ENCODE data around the gene AKAP13. TPM values are rescaled to one million over a fixed set of nuclear protein-coding genes. Genes with fewer than 3 reads are reported as not detected.
"Not testable (repeated sequence)": the region's sequence is repeated elsewhere in the genome, so short reads cannot be mapped to it uniquely, and the experiment has no call there.

Gene AKAP13
- total RNA-seq, 1 experiment from 2014 or later, result 29.1 TPM

- no peak for DNase-seq (ENCODE audit: low read depth)
- in situ Hi-C loops (cut with HindIII; ENCODE audit: low pct_unique_long_range_greater_than_20kb, low sequenced_read_pairs), result no loop called here
These were observed 75.5 kb downstream of the AKAP13 start for GRCh38 chr15:85455891-85456290.

GRCh38 chr15:85456798-85457197 is 76.4 kb downstream of the AKAP13 start:
- in situ Hi-C loops (cut with HindIII; ENCODE audit: low pct_unique_long_range_greater_than_20kb, low sequenced_read_pairs), result no loop called here
- no peak for DNase-seq (ENCODE audit: low read depth)

DNA sequence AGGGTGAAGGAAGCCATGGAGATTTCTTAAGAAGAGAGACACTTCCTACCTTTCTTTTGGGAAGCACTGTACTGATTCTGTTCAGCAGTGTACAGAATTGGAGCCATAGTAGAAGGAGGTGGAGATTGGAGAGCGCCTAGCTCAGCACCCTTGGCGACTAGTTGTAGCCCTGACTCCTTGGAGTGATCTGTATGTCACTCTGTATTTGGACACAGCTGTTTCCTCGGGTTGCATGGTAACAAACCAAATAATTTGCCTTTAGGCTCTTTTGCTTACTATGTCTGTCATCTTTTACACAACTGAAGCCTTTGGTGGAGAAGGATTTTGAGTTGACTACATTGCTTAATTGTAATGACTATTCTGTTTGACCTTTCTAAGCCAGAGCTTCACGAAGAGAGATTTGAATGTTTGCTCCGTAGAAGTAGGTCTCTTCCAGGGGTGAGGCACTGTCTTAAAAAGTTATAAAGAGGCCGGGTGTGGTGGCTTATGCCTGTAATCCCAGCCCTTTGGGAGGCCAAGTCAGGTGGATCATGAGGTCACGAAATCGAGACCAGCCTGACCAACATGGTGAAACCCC is 77.1 kb downstream of the AKAP13 start:
- in situ Hi-C loops (cut with HindIII; ENCODE audit: low pct_unique_long_range_greater_than_20kb, low sequenced_read_pairs), result no loop called here
- DNase-seq (ENCODE audit: low read depth), result no peak

GRCh38 chr15:85458764-85459163 is 78.4 kb downstream of the AKAP13 start:
- DNase-seq (ENCODE audit: low read depth), result no peak
- in situ Hi-C loops (cut with HindIII; ENCODE audit: low pct_unique_long_range_greater_than_20kb, low sequenced_read_pairs), result no loop called here

DNA sequence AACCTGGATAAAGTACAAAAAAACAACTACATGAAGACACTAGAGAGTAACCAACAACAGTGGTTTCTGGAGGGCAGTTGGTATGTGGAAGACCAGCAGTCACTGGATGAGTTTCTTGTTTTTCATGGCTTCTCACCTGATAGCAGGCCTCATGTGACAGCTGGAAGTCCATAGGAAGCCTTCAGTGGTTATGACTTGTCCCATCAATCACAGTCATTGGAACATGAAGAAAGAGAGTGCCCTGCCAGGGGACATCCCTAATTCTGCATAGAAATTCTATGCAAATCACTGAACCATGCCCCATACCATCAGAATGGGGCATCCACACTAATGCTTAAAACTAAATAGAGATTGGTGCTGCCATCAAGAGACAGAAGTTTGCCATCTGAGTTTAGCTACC is 81.6 kb downstream of the AKAP13 start:
- DNase-seq (ENCODE audit: low read depth), result no peak
- in situ Hi-C loops (cut with HindIII; ENCODE audit: low pct_unique_long_range_greater_than_20kb, low sequenced_read_pairs), result no loop called here

GRCh38 chr15:85463276-85463892 is 83.0 kb downstream of the AKAP13 start:
- in situ Hi-C loops (cut with HindIII; ENCODE audit: low pct_unique_long_range_greater_than_20kb, low sequenced_read_pairs), result no loop called here
- no peak for DNase-seq (ENCODE audit: low read depth)

DNA sequence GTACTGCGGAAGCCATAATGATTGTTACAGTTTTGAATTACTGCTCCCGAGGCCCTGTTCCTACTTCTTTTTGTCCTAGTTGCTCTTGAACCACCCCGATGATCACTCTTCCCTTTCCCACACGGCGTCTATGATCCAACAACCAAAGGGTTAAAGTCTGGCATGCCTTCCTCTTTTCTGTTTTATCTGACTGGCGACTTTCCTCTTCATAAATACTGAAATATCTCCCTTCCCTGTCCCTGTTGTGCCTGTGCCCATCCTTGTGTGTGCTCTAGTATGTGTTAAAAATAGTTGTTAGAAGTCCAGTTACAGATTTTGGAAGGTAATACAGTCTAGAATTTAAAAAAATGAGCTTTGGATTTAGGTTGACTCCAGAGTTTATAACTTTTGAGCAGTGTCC is 83.6 kb downstream of the AKAP13 start:
- DNase-seq (ENCODE audit: low read depth), result no peak
- in situ Hi-C loops (cut with HindIII; ENCODE audit: low pct_unique_long_range_greater_than_20kb, low sequenced_read_pairs), result no loop called here

DNA sequence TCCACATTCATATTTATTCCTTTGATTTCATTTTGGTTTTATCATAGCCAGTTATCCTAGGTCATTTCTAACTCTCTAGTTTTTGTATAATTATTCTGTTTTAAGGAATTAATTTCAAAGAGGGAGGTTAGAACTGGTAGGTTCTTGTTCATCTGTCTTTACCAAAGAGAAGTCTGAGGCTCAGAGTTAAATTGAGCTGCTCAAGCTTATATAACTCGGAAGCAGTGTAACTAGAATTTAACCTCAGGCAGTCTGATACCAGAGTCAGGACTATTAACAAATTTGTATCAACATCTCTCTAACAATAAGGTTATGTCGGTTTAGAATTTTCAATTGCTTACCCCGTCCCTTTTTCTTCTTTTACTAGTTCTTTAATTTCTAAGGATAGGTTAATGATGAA is 84.1 kb downstream of the AKAP13 start:
- in situ Hi-C loops (cut with HindIII; ENCODE audit: low pct_unique_long_range_greater_than_20kb, low sequenced_read_pairs), result no loop called here
- no peak for DNase-seq (ENCODE audit: low read depth)

GRCh38 chr15:85470563-85471271 is 90.3 kb downstream of the AKAP13 start:
- in situ Hi-C loops (cut with HindIII; ENCODE audit: low pct_unique_long_range_greater_than_20kb, low sequenced_read_pairs), result no loop called here
- DNase-seq (ENCODE audit: low read depth), result no peak

- in situ Hi-C loops (cut with HindIII; ENCODE audit: low pct_unique_long_range_greater_than_20kb, low sequenced_read_pairs), result no loop called here
These were observed 91.9 kb downstream of the AKAP13 start for GRCh38 chr15:85472349-85472748.

GRCh38 chr15:85473455-85473854 is 93.1 kb downstream of the AKAP13 start:
- no peak for DNase-seq (ENCODE audit: low read depth)
- in situ Hi-C loops (cut with HindIII; ENCODE audit: low pct_unique_long_range_greater_than_20kb, low sequenced_read_pairs), result no loop called here

More at GRCh38 chr15:85472349-85472748, 91.9 kb downstream of the AKAP13 start:
- no peak for DNase-seq (ENCODE audit: low read depth)

DNA sequence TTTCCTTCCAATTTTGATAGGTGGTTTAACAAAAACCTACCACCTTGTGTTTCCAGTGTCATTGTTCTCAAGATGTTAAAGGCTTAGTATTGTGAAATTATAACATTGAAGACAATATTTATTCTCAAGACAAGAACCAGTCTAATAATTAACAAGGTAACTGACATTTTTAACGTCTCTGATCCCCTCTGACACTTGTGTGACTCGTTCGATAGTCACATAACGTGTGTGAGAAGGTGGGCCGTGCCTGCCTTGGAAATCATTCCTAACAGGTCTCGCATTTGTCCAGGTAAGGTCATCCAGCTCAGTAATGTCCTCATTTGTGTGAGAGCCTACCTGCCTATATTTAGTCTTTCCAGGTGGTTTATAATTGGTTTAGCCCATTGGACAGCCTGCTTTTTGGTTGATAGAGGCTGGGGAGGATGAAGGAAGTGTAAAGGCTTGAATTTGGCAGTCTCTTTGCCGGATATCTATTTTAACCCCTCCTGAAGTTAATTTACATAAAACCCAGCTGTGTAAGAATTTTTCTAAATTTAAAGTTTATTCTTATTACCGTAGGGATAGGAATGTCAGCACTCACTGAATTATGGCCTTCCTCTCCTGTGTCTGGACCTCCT is 94.4 kb downstream of the AKAP13 start:
- DNase-seq (ENCODE audit: low read depth), result no peak
- in situ Hi-C loops (cut with HindIII; ENCODE audit: low pct_unique_long_range_greater_than_20kb, low sequenced_read_pairs), result no loop called here

DNA sequence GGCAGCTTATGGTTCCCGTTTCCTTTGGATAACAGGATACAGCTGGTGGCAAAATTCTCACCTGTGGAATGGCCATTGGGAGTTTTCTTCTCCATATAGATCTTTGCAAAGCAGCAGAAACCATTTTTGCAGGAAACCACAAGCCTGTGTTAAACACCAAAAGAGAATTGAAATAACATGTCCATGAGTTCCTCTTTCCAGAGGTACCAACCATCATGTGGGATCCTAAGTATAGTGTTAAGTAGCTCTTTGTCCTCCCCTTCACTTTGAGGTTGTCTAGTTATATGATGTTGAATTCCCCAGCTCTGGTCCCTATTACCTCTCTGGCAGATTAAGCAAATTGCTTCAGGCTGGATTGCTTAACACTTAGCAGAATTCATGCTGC is 94.9 kb downstream of the AKAP13 start:
- in situ Hi-C loops (cut with HindIII; ENCODE audit: low pct_unique_long_range_greater_than_20kb, low sequenced_read_pairs), result no loop called here
- no peak for DNase-seq (ENCODE audit: low read depth)

DNA sequence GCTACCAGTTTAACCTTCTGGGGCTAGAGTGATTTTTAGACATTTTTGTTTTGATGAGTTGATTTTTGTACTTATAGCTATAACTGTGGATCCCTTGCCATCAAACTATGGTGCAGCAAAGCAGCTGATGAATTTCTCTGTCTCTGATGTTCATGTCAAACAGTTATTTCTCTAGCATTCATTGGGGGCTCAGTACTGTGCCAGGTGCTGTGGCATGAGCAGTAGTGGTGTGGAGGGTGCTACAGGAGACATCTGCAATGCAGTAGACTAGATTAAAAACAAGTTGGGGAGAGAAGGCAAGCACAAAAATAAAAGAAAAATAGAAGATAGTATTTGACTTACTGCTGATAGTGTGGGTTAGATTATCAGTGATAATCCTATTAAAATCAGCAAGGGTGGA is 95.3 kb downstream of the AKAP13 start:
- DNase-seq (ENCODE audit: low read depth), result no peak
- in situ Hi-C loops (cut with HindIII; ENCODE audit: low pct_unique_long_range_greater_than_20kb, low sequenced_read_pairs), result no loop called here

DNA sequence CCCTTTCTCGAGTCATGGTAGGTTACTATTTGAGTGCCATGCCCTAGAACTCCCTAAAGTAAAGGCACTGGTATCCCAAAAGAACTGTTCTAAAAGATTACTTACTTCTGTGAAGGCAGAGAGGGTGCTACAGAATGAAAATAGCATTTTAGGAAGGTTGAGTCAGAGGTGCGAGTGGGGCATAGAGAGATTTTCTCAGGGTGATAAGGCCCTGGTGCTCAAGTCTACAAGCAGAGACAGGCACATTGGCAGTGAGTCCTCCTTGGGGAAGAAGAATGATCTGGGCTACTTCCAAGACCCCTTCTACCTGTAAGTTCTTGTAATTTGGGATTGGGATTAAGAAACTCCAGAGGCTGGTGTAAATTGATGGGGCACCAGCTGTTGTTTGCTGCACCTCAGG is 96.7 kb downstream of the AKAP13 start:
- in situ Hi-C loops (cut with HindIII; ENCODE audit: low pct_unique_long_range_greater_than_20kb, low sequenced_read_pairs), result no loop called here
- DNase-seq (ENCODE audit: low read depth), result no peak

GRCh38 chr15:85477730-85478129 is 97.3 kb downstream of the AKAP13 start:
- peak; percentile 88 for DNase-seq (ENCODE audit: low read depth)
- in situ Hi-C loops (cut with HindIII; ENCODE audit: low pct_unique_long_range_greater_than_20kb, low sequenced_read_pairs), result no loop called here

GRCh38 chr15:85479071-85479647 is 98.8 kb downstream of the AKAP13 start:
- in situ Hi-C loops (cut with HindIII; ENCODE audit: low pct_unique_long_range_greater_than_20kb, low sequenced_read_pairs), result no loop called here
- no peak for DNase-seq (ENCODE audit: low read depth)

GRCh38 chr15:85480923-85481322 is 100.5 kb downstream of the AKAP13 start:
- in situ Hi-C loops (cut with HindIII; ENCODE audit: low pct_unique_long_range_greater_than_20kb, low sequenced_read_pairs), result no loop called here
- DNase-seq (ENCODE audit: low read depth), result no peak

GRCh38 chr15:85481543-85481942 is 101.1 kb downstream of the AKAP13 start:
- DNase-seq (ENCODE audit: low read depth); in situ Hi-C loops (cut with HindIII; ENCODE audit: low pct_unique_long_range_greater_than_20kb, low sequenced_read_pairs): not testable (repeated sequence)
